Spleen (tissue), 11 donors: ENCODE measurements around the gene MRI1. TPM values are rescaled to one million over a fixed set of nuclear protein-coding genes. Genes with fewer than 3 reads are reported as not detected.
A peak's percentile ranks its signal among the peaks of the same experiment; 100 is the strongest.

ENCODE experiments used
- DNase-seq: peaks from one replicate; pipeline ENCODE4 v3.0.0-alpha.2; 2020
- H3K27ac ChIP-seq, 8 donors: fragments of 200-600 bp; sonication (generic) in 7 of 8; 1 replicate in 4 of 8; 2 replicates in 4 of 8; pipeline versions ENCODE4 v1.5.0 to v1.8.0; 2016 to 2021; ENCODE audit warnings: inconsistent platforms in 4 of 8, mild to moderate bottlenecking in 4 of 8, moderate library complexity in 1 of 8
- H3K27me3 ChIP-seq, 7 donors: fragments of 200-600 bp; sonication (generic) in 6 of 7; replicated peaks in 1 of 7; 1 replicate in 4 of 7; 2 replicates in 3 of 7; pipeline versions ENCODE4 v1.5.0 to v1.8.0; 2016 to 2021; ENCODE audit warnings: inconsistent platforms in 3 of 7, mild to moderate bottlenecking in 1 of 7
- H3K36me3 ChIP-seq, 6 donors: fragments of 200-600 bp; sonication (generic) in 5 of 6; 1 replicate in 4 of 6; 2 replicates in 2 of 6; pipeline versions ENCODE4 v1.5.0 to v1.8.0; 2016 to 2021; ENCODE audit warnings: inconsistent platforms in 2 of 6
- H3K4me1 ChIP-seq, 6 donors: fragments of 200-600 bp; sonication (generic) in 5 of 6; 1 replicate in 3 of 6; 2 replicates in 3 of 6; pipeline versions ENCODE4 v1.5.0 to v1.8.0; 2016 to 2021; ENCODE audit warnings: inconsistent platforms in 3 of 6
- H3K4me3 ChIP-seq, 8 donors: fragments of 200-600 bp; sonication (generic) in 7 of 8; 1 replicate in 4 of 8; 2 replicates in 4 of 8; pipeline versions ENCODE4 v1.5.0 to v1.8.0; 2016 to 2021; ENCODE audit warnings: inconsistent platforms in 4 of 8, mild to moderate bottlenecking in 4 of 8, moderate library complexity in 2 of 8
- H3K9me3 ChIP-seq, 8 donors: fragments of 200-600 bp; sonication (generic) in 7 of 8; 1 replicate in 4 of 8; 2 replicates in 4 of 8; pipeline versions ENCODE4 v1.5.0 to v1.8.0; 2016 to 2021; ENCODE audit warnings: inconsistent platforms in 4 of 8
- POLR2A ChIP-seq, 3 donors: fragments of 450-650 bp; IDR thresholded peaks; one replicate each; pipeline ENCODE4 v1.5.1; 2017; ENCODE audit warnings: antibody characterized with exemption in 3 of 3, mild to moderate bottlenecking in 1 of 3
- POLR2AphosphoS5 ChIP-seq, 3 donors: sonication (generic); formaldehyde crosslinking; IDR thresholded peaks; one replicate each; pipeline ENCODE4 v1.5.1; 2017; ENCODE audit warnings: antibody characterized with exemption in 3 of 3
- WGBS, 5 donors: extraction: QIAGEN DNeasy Blood & Tissue Kit in 3 of 5; methylation state at CpG; one replicate each; pipeline versions ENCODE4 v1.1.5 to v1.1.7; 2013 to 2018; 5-methylcytosine and 5-hydroxymethylcytosine counted together
- intact Hi-C: fragments of 100-400 bp; cut with DNase I; formaldehyde crosslinking; loops from one replicate; pipeline ENCODE4 v1.15.0; 2023; ENCODE audit warnings: low total_unique reads
- polyA plus RNA-seq, 3 donors: library from polyadenylated mRNA; stranded (reverse); fragments of 200-250 nt; gene quantifications; one replicate each; pipeline ENCODE4 v1.2.1, GENCODE V29; 2013
- total RNA-seq, 7 donors: library from RNA; depleted of rRNA in 3 of 7; stranded (reverse); fragments of >200 nt in 3 of 7; fragmentation: NEBNext Ultra II Directional in 4 of 7; extraction: Animal tissue kit (Norgen Biotek cat#: 25700) in 4 of 7; gene quantifications; one replicate each; pipeline versions ENCODE4 v1.1.0 to v1.2.1, GENCODE V29; 2016 to 2021
- TF ChIP-seq, protein P1 (sequence below), 11 experiments: fragments of 200-600 bp in 7 of 11; fragments of 450-650 bp in 4 of 11; sonication (generic) in 4 of 11; IDR thresholded peaks in 8 of 11; conservative IDR thresholded peaks in 3 of 11; 1 replicate in 7 of 11; 2 replicates in 4 of 11; pipeline versions ENCODE4 v1.4.0 to v1.8.0; 2016 to 2021; ENCODE audit warnings: antibody characterized with exemption in 11 of 11, inconsistent platforms in 4 of 11, mild to moderate bottlenecking in 1 of 11
- donor health status: healthy with polysubstance abuse.
- donor health status: DM: no; HTN: no; CAD: no; lungs with moderate emphysema.
- donor health status: DM: no; HTN: no; CAD: no.
- donor health status: Bipolar disorder and iron deficiency.
- donor health status: healthy.
- donor health status: DM: no; HTN: no; CAD: no.
- donor health status: DM: yes; HTN: yes; CAD: no.

Gene MRI1
- total and polyA plus RNA-seq, 10 donors: 21.2 to 64.6 (median 35.3) TPM

DNA sequence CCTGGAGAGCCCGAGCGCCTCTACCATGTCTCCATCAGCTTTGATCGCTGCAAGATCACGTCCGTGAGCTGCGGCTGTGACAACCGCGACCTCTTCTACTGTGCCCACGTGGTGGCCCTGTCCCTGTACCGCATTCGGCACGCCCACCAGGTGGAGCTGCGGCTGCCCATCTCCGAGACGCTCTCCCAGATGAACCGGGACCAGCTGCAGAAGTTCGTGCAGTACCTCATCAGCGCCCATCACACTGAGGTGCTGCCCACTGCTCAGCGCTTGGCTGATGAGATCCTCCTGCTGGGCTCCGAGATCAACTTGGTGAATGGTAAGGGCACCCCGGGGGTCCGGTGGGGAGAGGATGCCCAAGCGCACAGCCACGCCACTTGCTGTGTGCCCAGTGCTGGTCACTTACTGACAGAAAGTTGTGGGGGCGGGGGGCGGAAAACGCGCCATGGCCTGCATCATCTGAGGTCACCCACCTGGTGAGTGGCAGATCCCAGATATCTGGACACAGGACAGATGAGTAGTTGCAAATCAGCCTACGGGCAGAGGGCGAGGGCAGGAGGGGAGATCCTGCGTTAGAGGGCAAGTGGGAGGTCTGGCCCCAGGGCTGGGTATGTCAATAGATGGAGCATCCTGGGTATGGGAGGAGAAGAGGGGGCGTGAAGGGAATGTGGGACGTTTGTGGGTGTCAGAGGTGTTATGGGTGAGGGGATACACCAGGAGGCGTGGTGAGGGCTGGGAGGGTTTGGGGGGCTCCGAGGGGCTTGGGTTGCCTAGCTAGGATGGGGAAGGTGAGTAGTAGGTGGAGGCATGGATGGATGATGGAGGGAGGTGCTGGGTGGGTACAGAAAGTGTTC, 40.7 kb downstream of the MRI1 start:
- Histone ChIP-seq H3K9me3 (no peaks in the 10 kb centered on the region), H3K27ac (no peak overlapping the region), H3K27me3 (no peaks in the 10 kb centered on the region), H3K4me1 (no peaks in the 10 kb centered on the region), H3K36me3 (peaks cover 0 to 84% (median 20%) of the 10 kb centered on the region in 6 donors), H3K4me3 (no peak overlapping the region)
- intact Hi-C loops: no loop called here
- 78 to 88% (median 86%) methylated on average over 31 to 35 of the region's 35 CpGs for WGBS, 5 donors
- TF ChIP-seq POLR2AphosphoS5 (IDR thresholded peaks at IDR 0.05): peak in 2 of 3 donors; percentile 52 to 62
- TF ChIP-seq, protein P1, sequence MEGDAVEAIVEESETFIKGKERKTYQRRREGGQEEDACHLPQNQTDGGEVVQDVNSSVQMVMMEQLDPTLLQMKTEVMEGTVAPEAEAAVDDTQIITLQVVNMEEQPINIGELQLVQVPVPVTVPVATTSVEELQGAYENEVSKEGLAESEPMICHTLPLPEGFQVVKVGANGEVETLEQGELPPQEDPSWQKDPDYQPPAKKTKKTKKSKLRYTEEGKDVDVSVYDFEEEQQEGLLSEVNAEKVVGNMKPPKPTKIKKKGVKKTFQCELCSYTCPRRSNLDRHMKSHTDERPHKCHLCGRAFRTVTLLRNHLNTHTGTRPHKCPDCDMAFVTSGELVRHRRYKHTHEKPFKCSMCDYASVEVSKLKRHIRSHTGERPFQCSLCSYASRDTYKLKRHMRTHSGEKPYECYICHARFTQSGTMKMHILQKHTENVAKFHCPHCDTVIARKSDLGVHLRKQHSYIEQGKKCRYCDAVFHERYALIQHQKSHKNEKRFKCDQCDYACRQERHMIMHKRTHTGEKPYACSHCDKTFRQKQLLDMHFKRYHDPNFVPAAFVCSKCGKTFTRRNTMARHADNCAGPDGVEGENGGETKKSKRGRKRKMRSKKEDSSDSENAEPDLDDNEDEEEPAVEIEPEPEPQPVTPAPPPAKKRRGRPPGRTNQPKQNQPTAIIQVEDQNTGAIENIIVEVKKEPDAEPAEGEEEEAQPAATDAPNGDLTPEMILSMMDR (IDR thresholded peaks at IDR 0.05 in 8 of 11, conservative IDR thresholded peaks at IDR 0.05 in 3 of 11): peak in 6 of 11 experiments; percentile 15 to 44 (median 30)
- TF ChIP-seq POLR2A (IDR thresholded peaks at IDR 0.05): no peak
- DNase-seq: peak; percentile 79

DNA sequence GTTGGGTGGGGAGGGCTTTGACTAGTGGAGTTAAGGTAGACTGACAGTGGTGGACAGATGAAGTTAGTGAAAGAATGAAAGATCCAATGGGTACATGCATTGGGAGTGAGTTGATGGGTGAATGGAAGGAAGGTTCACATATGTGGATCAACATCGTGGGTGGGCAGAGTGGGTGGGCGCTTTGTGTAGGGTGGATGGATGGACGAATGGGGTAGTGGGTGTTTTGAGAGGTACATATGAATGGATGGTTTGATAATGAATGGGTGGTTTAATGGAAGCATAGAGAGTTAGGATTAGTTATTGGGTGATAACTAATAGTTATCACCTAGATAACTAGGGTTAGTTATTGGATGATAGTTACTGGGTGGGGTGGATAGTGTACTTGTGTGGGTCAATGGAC, 42.4 kb downstream of the MRI1 start:
- intact Hi-C loops: no loop called here
- H3K9me3 ChIP-seq: no peaks in the 10 kb centered on the region
- no peak overlapping the region for H3K4me3 ChIP-seq
- TF ChIP-seq, protein P1 (IDR thresholded peaks at IDR 0.05 in 8 of 11, conservative IDR thresholded peaks at IDR 0.05 in 3 of 11): no peak
- no peak for TF ChIP-seq POLR2AphosphoS5 (IDR thresholded peaks at IDR 0.05)
- no peak for TF ChIP-seq POLR2A (IDR thresholded peaks at IDR 0.05)
- H3K4me1 ChIP-seq: no peaks in the 10 kb centered on the region
- H3K27ac ChIP-seq: no peak overlapping the region
- DNase-seq: no peak
- H3K36me3 ChIP-seq: peaks cover 0 to 87% (median 24%) of the 10 kb centered on the region in 6 donors
- 94 to 99% (median 95%) methylated on average over 3 of the region's 3 CpGs for WGBS, 5 donors
- H3K27me3 ChIP-seq: no peaks in the 10 kb centered on the region

DNA sequence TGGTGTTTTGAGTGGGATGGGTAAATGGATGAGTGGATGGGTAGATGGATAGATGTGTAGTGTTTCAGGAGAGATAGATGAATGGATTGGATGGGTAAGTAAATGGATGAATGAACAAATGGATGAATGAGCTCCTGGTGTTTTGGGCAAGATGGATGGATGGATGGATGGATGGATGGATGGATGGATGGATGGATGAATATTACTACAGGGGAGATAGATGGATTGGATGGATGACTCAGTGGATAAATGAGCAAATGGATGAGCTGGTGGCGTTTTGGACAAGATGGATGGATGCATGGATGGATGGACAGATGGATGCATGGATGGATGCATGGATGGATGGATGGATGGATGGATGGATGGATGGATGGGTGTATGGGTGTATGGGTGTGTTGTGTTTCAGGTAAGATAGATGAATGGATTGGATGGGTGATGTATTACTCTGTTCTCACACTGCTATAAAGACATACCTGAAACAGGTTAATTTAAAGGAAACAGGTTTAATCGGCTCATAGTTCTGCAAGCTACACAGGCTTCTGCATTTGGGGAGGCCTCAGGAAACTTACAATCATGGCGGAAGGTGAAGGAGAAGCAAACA, 43.2 kb downstream of the MRI1 start:
- Histone ChIP-seq H3K36me3 (peaks cover 0 to 92% (median 26%) of the 10 kb centered on the region in 6 donors), H3K27ac (no peak overlapping the region), H3K4me3 (no peak overlapping the region), H3K27me3 (no peaks in the 10 kb centered on the region), H3K9me3 (no peaks in the 10 kb centered on the region), H3K4me1 (no peaks in the 10 kb centered on the region)
- TF ChIP-seq POLR2AphosphoS5 (IDR thresholded peaks at IDR 0.05) (no peak), POLR2A (IDR thresholded peaks at IDR 0.05) (no peak)
- TF ChIP-seq, protein P1 (IDR thresholded peaks at IDR 0.05 in 8 of 11, conservative IDR thresholded peaks at IDR 0.05 in 3 of 11): no peak
- DNase-seq: no peak
- intact Hi-C loops: no loop called here
- 86 to 100% (median 96%) methylated on average over 3 of the region's 3 CpGs for WGBS, 5 donors

DNA sequence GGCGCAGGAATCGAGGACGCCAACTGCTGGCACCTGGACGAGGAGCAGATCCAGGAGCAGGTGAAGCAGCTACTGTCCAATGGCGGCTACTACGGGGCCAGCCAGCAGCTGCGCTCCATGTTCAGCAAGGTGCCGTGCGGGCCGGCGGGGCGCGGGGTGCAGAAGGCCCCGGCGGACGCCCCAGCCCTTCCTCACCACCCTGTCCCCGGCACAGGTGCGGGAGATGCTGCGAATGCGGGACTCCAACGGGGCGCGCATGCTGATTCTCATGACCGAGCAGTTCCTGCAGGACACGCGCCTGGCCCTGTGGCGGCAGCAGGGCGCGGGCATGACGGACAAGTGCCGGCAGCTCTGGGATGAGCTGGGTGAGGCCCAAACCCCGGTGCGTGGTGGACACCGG, 44.5 kb downstream of the MRI1 start:
- H3K27me3 ChIP-seq: no peaks in the 10 kb centered on the region
- H3K27ac ChIP-seq: no peak overlapping the region
- WGBS, 5 donors: 95 to 100% (median 98%) methylated on average over 7 to 34 of the region's 34 CpGs
- peaks cover 0 to 1% (median 0%) of the 10 kb centered on the region in 6 donors for H3K4me1 ChIP-seq
- TF ChIP-seq POLR2A (IDR thresholded peaks at IDR 0.05): no peak
- peak in 2 of 3 donors; percentile 19 to 45 for TF ChIP-seq POLR2AphosphoS5 (IDR thresholded peaks at IDR 0.05)
- peaks cover 0 to 95% (median 29%) of the 10 kb centered on the region in 6 donors for H3K36me3 ChIP-seq
- intact Hi-C loops: no loop called here
- no peak for DNase-seq
- H3K4me3 ChIP-seq: no peak overlapping the region
- no peaks in the 10 kb centered on the region for H3K9me3 ChIP-seq
